ENCODE data around the gene RERE.

GRCh38 chr1:8431019-8431418 lies 386.4 kb downstream of the RERE start:
- TF ChIP-seq BHLHE40 (IDR thresholded peaks at IDR 0.05; ENCODE audit: borderline replicate concordance) (no peak), FOXM1 (IDR thresholded peaks at IDR 0.05; ENCODE audit: borderline replicate concordance) (no peak), ZNF384 (IDR thresholded peaks at IDR 0.05) (no peak), HDGF (IDR thresholded peaks at IDR 0.05; ENCODE audit: borderline replicate concordance) (no peak), CTBP1 (IDR thresholded peaks at IDR 0.05; ENCODE audit: borderline replicate concordance) (no peak), FOXK2 (IDR thresholded peaks at IDR 0.05) (no peak), PKNOX1 (IDR thresholded peaks at IDR 0.05) (no peak), SP1 (IDR thresholded peaks at IDR 0.05) (no peak), ARNT (IDR thresholded peaks at IDR 0.05) (no peak), SUZ12 (IDR thresholded peaks at IDR 0.05) (no peak)
